CD4-positive, CD25-positive, alpha-beta regulatory T cell (primary cell): Measurements from ENCODE around the gene GLRX. TPM values are rescaled to one million over a fixed set of nuclear protein-coding genes. Genes with fewer than 3 reads are reported as not detected.

Source experiments
- ATAC-seq, 2 donors: fragments of 150-1000 bp; cut with Tn5 transposase; one replicate each; pipeline ENCODE4 v1.10.0; 2021; ENCODE audit warnings: low read depth in 2 of 2, moderate number of reproducible peaks in 2 of 2, moderate library complexity in 1 of 2
- DNase-seq, 3 donors: peaks; one replicate each; pipeline versions ENCODE4 v3.0.0 to v3.0.0-alpha.2; 2012 to 2022; ENCODE audit warnings: mixed read lengths in 1 of 3
- H3K27ac ChIP-seq: one replicate; pipeline ENCODE4 v1.7.0; 2013; ENCODE audit warnings: mild to moderate bottlenecking, low read length; ENCODE audit not compliant: insufficient read depth, poor library complexity, severe bottlenecking
- H3K27me3 ChIP-seq: one replicate; pipeline ENCODE4 v1.7.0; 2013; ENCODE audit warnings: low read length; ENCODE audit not compliant: control insufficient read depth, insufficient read depth
- H3K36me3 ChIP-seq: one replicate; pipeline ENCODE4 v1.7.0; 2013; ENCODE audit warnings: mild to moderate bottlenecking, low read length, moderate library complexity; ENCODE audit not compliant: control insufficient read depth, insufficient read depth
- H3K4me1 ChIP-seq: 2 replicates; pipeline ENCODE4 v1.7.0; 2013; ENCODE audit warnings: mild to moderate bottlenecking, low read length; ENCODE audit not compliant: insufficient read depth, control insufficient read depth, poor library complexity, severe bottlenecking
- H3K4me3 ChIP-seq: one replicate; pipeline ENCODE4 v1.7.0; 2013; ENCODE audit warnings: low read depth, mild to moderate bottlenecking, low read length, moderate library complexity
- H3K9me3 ChIP-seq, 2 experiments: 1 replicate in 1 of 2; 2 replicates in 1 of 2; pipeline ENCODE4 v1.7.0; 2013; ENCODE audit warnings: low read length in 2 of 2, mild to moderate bottlenecking in 1 of 2, moderate library complexity in 1 of 2; ENCODE audit not compliant: control insufficient read depth in 2 of 2
- H3K27ac Mint-ChIP-seq, 3 donors: one replicate each; pipeline ENCODE4 v1.8.0; 2020 to 2022; ENCODE audit warnings: mild to moderate bottlenecking in 3 of 3, mixed read lengths in 3 of 3, moderate library complexity in 2 of 3
- H3K27me3 Mint-ChIP-seq: one replicate; pipeline ENCODE4 v1.8.0; 2022; ENCODE audit warnings: mild to moderate bottlenecking, mixed read lengths
- H3K36me3 Mint-ChIP-seq: one replicate; pipeline ENCODE4 v1.8.0; 2020; ENCODE audit warnings: mixed read lengths
- H3K4me1 Mint-ChIP-seq, 4 donors: one replicate each; pipeline ENCODE4 v1.8.0; 2020 to 2022; ENCODE audit warnings: mixed read lengths in 4 of 4, mild to moderate bottlenecking in 1 of 4
- H3K4me3 Mint-ChIP-seq, 4 donors: one replicate each; pipeline ENCODE4 v1.8.0; 2020 to 2022; ENCODE audit warnings: mild to moderate bottlenecking in 4 of 4, mixed read lengths in 4 of 4, moderate library complexity in 3 of 4
- H3K9me3 Mint-ChIP-seq, 7 donors: one replicate each; pipeline ENCODE4 v1.8.0; 2020 to 2022; ENCODE audit warnings: mixed read lengths in 7 of 7, mild to moderate bottlenecking in 3 of 7, moderate library complexity in 2 of 7
- polyA plus RNA-seq, 4 donors: library from polyadenylated mRNA; unstranded; fragments of 300-500 nt; fragmentation: Illumina TruSeq; gene quantifications; one replicate each; pipeline ENCODE4 v1.2.3, GENCODE V29; 2021
- total RNA-seq: library from RNA; stranded (reverse); gene quantifications from one replicate; pipeline ENCODE4 v1.2.3, GENCODE V29; 2022

The GLRX gene
- total and polyA plus RNA-seq, 5 donors from 2014 or later = 82.9 to 399 (median 323) TPM

DNA sequence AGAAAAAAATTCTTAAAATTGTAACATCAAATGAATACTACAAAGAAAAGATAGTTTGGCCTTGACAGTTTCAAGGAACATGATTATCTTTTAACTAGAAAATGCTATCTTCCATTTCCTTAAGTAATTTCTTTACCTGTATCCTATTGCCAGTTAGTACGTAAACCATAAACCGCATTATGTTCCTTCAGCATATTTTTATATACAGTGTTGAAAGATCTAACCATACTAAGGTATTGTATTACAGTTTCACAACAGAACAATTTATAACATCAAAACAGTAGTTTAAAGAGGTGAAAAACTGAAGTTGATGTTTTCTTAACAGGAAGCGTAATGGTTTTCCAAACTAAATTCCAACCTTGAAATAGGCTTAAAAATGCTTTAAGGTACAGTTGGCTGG, 45.1 kb downstream of the GLRX start:
- no peak overlapping the region for H3K4me3 Mint-ChIP-seq
- Histone ChIP-seq H3K36me3 (no peaks in the 10 kb centered on the region), H3K9me3 (no peaks in the 10 kb centered on the region), H3K27me3 (peaks cover 2% of the 10 kb centered on the region), H3K4me1 (no peaks in the 10 kb centered on the region), H3K27ac (no peak overlapping the region), H3K4me3 (no peak overlapping the region)
- DNase-seq (no peak), ATAC-seq (no peak)
- H3K9me3 Mint-ChIP-seq = peaks cover 0 to 1% (median 0%) of the 10 kb centered on the region in 7 donors
- no peaks in the 10 kb centered on the region for H3K27me3 Mint-ChIP-seq
- no peak overlapping the region for H3K27ac Mint-ChIP-seq
- H3K36me3 Mint-ChIP-seq = no peaks in the 10 kb centered on the region
- H3K4me1 Mint-ChIP-seq = peaks cover 0 to 14% (median 6%) of the 10 kb centered on the region in 4 donors

DNA sequence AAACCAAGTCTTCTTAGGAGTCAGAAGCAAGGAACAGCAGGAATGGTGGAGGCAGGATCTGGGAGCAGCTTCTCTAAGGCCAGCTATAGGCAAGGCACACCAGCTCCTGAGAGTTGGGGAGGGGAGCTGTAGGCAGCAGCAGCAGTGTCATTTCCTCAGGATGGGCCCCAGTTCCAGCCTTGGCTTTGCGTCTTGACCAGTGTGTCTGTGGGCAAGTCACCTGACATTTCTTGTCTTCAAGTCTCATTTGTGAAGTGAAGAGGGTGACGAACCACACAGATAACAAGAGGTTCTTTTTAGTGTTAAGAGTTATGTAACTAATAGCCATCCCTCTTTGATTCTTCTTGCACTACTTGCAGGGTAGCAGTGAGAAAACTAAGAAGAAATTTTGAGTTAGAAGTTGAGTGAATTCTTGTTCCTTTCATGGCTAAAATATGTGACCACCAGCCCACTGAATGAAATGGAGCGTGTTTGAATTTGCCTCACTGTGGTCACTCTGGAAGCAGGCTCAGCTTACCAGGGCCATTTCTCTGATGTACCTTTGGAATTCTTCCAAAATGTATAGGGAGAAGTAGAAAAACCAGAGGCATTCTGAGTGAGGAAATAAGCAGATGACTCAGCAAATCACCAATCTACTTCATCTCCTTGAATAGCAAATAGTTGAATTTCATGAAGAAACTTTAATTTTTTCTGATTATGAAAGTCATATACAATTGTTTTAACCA, 49.0 kb downstream of the GLRX start:
- DNase-seq (no peak), ATAC-seq (no peak)
- Mint-ChIP-seq H3K4me1 (no peaks in the 10 kb centered on the region), H3K9me3 (peaks cover 0 to 1% (median 0%) of the 10 kb centered on the region in 7 donors), H3K27ac (no peak overlapping the region), H3K27me3 (peaks cover 25% of the 10 kb centered on the region), H3K36me3 (no peaks in the 10 kb centered on the region), H3K4me3 (peak overlapping the region in 1 of 4 donors; percentile 58)
- Histone ChIP-seq H3K4me1 (no peaks in the 10 kb centered on the region), H3K27ac (no peak overlapping the region), H3K27me3 (peaks cover 3% of the 10 kb centered on the region), H3K4me3 (no peak overlapping the region), H3K36me3 (no peaks in the 10 kb centered on the region), H3K9me3 (no peaks in the 10 kb centered on the region)

DNA sequence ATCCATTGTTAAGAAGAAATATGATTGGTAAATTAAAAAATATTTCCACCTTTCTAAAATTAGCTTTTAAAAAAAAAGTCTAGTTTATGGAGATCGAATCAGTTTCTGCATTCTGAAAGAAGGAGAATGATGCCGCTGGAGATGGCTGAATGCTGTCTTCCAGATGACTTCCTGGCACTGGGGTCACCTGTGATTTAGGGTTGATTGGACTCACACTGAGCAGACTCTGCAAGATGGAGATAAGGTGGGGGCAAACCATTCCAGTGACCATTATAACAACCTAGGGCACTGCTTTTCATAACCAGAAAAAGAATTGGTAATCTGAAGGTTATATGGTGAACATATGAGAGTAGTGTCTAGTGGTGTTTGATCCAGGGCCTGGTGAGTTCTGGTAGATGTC, 50.6 kb downstream of the GLRX start:
- peaks cover 25% of the 10 kb centered on the region for H3K27me3 Mint-ChIP-seq
- no peak overlapping the region for H3K27ac Mint-ChIP-seq
- Histone ChIP-seq H3K4me3 (no peak overlapping the region), H3K4me1 (no peaks in the 10 kb centered on the region), H3K27me3 (peaks cover 3% of the 10 kb centered on the region), H3K36me3 (no peaks in the 10 kb centered on the region), H3K27ac (no peak overlapping the region), H3K9me3 (no peaks in the 10 kb centered on the region)
- no peak for ATAC-seq
- no peak for DNase-seq
- H3K4me1 Mint-ChIP-seq = no peaks in the 10 kb centered on the region
- peaks cover 0 to 1% (median 0%) of the 10 kb centered on the region in 7 donors for H3K9me3 Mint-ChIP-seq
- no peaks in the 10 kb centered on the region for H3K36me3 Mint-ChIP-seq
- no peak overlapping the region for H3K4me3 Mint-ChIP-seq

DNA sequence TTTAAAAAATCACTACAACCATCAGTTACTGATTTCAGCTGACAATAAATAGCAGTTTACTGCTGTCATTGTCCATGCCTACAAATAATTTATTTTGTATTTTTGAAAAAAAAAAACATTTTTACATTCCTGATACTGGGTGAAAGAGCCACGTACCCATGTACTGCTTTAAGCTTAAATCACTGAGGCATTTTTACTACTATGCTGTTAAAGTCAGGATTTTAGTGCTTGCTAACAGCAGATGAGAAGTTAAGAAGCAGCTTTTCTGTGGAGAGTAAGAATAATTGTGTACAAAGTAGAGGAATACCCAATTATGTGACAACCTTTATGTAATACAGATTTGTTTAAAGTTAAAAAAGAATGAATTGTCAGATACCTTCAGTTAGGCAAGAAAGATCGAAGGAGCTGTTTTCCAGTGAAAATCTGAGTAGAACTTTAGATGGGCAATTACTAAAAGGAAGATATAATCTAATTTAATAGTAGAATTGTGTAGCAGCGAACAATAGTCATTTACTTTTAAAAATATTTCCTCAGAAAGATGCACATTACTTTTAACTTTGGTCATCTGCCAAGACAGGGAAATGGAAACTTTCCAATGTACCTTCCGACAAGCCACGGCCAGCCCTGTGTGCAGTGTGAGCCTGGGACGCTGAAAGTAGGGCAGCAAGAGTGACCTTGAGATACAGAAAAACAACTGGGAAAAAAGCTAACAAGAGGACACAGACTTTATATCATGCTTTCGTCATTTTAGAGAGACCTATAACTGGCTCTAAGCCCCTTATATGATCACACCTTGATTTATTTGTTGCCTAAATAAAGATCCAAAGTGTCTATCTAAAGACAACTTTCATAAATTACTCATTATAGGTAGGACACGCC, 51.5 kb downstream of the GLRX start:
- H3K9me3 ChIP-seq = no peaks in the 10 kb centered on the region
- H3K4me1 ChIP-seq = no peaks in the 10 kb centered on the region
- H3K27me3 ChIP-seq = peaks cover 3% of the 10 kb centered on the region
- no peak overlapping the region for H3K27ac Mint-ChIP-seq
- DNase-seq (no peak), ATAC-seq (no peak)
- no peaks in the 10 kb centered on the region for H3K36me3 Mint-ChIP-seq
- H3K4me1 Mint-ChIP-seq = no peaks in the 10 kb centered on the region
- no peak overlapping the region for H3K4me3 Mint-ChIP-seq
- peaks cover 0 to 1% (median 0%) of the 10 kb centered on the region in 7 donors for H3K9me3 Mint-ChIP-seq
- no peak overlapping the region for H3K4me3 ChIP-seq
- no peak overlapping the region for H3K27ac ChIP-seq
- peaks cover 26% of the 10 kb centered on the region for H3K27me3 Mint-ChIP-seq
- H3K36me3 ChIP-seq = no peaks in the 10 kb centered on the region

DNA sequence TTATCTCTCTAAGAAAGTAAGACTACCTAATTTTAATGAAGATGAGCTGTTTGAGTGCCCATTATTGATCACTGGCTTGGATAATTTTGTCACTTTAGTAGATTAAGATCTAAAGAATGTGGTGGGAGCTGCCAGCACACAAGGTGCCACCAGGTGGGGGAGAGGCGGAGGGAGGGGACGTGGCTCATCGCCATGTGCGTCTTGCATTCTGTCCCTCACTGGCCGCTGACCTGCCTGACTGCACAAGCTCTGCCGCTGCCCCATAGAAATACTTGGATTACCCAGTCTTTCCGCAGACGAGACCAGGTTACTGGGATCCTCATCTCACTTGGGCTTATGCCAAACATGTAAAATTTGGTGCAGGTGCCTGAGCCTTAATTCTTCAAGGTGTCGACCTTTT, 53.8 kb downstream of the GLRX start:
- Histone ChIP-seq H3K9me3 (no peaks in the 10 kb centered on the region), H3K36me3 (no peaks in the 10 kb centered on the region), H3K4me3 (no peak overlapping the region), H3K27me3 (peaks cover 3% of the 10 kb centered on the region), H3K27ac (no peak overlapping the region), H3K4me1 (no peaks in the 10 kb centered on the region)
- no peak for ATAC-seq
- Mint-ChIP-seq H3K4me3 (no peak overlapping the region), H3K9me3 (peaks cover 0 to 1% (median 0%) of the 10 kb centered on the region in 7 donors), H3K36me3 (no peaks in the 10 kb centered on the region), H3K27ac (no peak overlapping the region), H3K27me3 (peaks cover 31% of the 10 kb centered on the region), H3K4me1 (no peaks in the 10 kb centered on the region)
- DNase-seq = no peak

DNA sequence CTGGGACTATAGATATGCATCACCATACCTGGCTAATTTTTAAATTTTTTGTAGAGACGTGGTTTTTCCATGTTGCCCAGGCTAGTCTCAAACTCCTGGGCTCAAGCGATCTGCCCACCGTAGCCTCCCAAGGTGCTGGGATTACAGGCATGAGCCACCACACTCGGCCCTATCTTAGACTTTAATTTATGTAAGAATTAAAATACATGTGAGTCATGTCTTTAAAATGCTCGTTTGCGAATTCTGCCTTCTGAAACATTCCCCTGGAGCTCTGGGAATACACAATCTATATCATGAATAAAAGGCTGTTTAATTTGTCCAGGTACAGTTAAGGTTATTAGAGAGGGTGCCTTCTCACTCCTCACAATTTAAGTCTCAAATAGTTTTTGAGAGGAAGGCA, 58.6 kb downstream of the GLRX start:
- no peak overlapping the region for H3K4me3 ChIP-seq
- no peaks in the 10 kb centered on the region for H3K36me3 Mint-ChIP-seq
- H3K4me3 Mint-ChIP-seq = no peak overlapping the region
- H3K27ac ChIP-seq = no peak overlapping the region
- no peaks in the 10 kb centered on the region for H3K27me3 ChIP-seq
- H3K9me3 Mint-ChIP-seq = no peaks in the 10 kb centered on the region
- H3K4me1 ChIP-seq = peaks cover 18% of the 10 kb centered on the region
- peaks cover 9 to 30% (median 23%) of the 10 kb centered on the region in 4 donors for H3K4me1 Mint-ChIP-seq
- no peak overlapping the region for H3K27ac Mint-ChIP-seq
- DNase-seq (no peak), ATAC-seq (no peak)
- H3K27me3 Mint-ChIP-seq = peaks cover 16% of the 10 kb centered on the region
- H3K36me3 ChIP-seq = no peaks in the 10 kb centered on the region
- no peaks in the 10 kb centered on the region for H3K9me3 ChIP-seq
